K562 (cell line): Measurements from ENCODE around the gene TMEM120A. TPM values are rescaled to one million over a fixed set of nuclear protein-coding genes. Genes with fewer than 3 reads are reported as not detected.

Experiments
- ATAC-seq: fragments of 200-7000 bp; cut with Tn5 transposase; 3 replicates; pipeline ENCODE4 v1.9.1; 2020; ENCODE audit warnings: moderate library complexity
- BruUV-seq: library from RNA; stranded (reverse); fragments of 400-500 nt; replicated peaks from 2 replicates; lab custom pipeline; 2021; lab: Mats Ljungman, UMichigan
- CTCF ChIA-PET: fragments of 300-600 bp; formaldehyde crosslinking; extraction: SDS; loops from one replicate; lab custom pipeline; 2021; ENCODE audit warnings: low intra/inter-chr PET ratio; lab: Yijun Ruan, JAX
- POLR2A ChIA-PET: fragments of 300-600, 350-650 bp; sonication (Branson Sonifier 250); formaldehyde crosslinking; extraction: SDS; loops from one replicate; lab custom pipeline; 2021; ENCODE audit warnings: antibody characterized with exemption, inconsistent platforms; lab: Yijun Ruan, JAX
- DNase-seq, 4 experiments: peaks; one replicate each; pipeline versions ENCODE4 v3.0.0 to v3.0.0-alpha.2; 2011 to 2018; ENCODE audit warnings: low spot score in 3 of 4, mixed read lengths in 3 of 4; ENCODE audit errors: extremely low read depth in 1 of 4
- FAIRE-seq: peaks from 2 replicates; lab custom pipeline; 2011; peaks lifted over from hg19 to GRCh38; lab: Jason Lieb, UNC
- H2AFZ ChIP-seq: 2 replicates; pipeline ENCODE4 v1.6.0; 2011; ENCODE audit warnings: low read depth, low read length, control low read depth, inconsistent platforms
- H3K27ac ChIP-seq: fragments of 200-600 bp; 3 replicates; pipeline ENCODE4 v1.8.0; 2011; ENCODE audit warnings: low read depth, mild to moderate bottlenecking, control low read depth, inconsistent platforms, low read length, moderate library complexity, mixed read lengths; ENCODE audit errors: extremely low read depth
- H3K27me3 ChIP-seq, 2 experiments: fragments of 300-600 bp in 1 of 2; 2 replicates in 1 of 2; 3 replicates in 1 of 2; pipeline versions ENCODE4 v1.6.0 to v1.8.0; 2011; ENCODE audit warnings: inconsistent platforms in 2 of 2, low read length in 2 of 2, mild to moderate bottlenecking in 1 of 2, mixed read lengths in 1 of 2, moderate library complexity in 1 of 2; ENCODE audit not compliant: control insufficient read depth in 2 of 2, insufficient read depth in 2 of 2
- H3K36me3 ChIP-seq: fragments of 300-600 bp; 3 replicates; pipeline ENCODE4 v1.8.0; 2011; ENCODE audit warnings: mild to moderate bottlenecking, low read length, inconsistent platforms; ENCODE audit not compliant: control insufficient read depth, insufficient read depth
- H3K4me1 ChIP-seq, 2 experiments: fragments of 200-600 bp in 1 of 2; replicated peaks in 1 of 2; 2 replicates in 1 of 2; 3 replicates in 1 of 2; pipeline versions ENCODE4 v1.5.1 to v1.8.0; 2011; ENCODE audit warnings: inconsistent platforms in 2 of 2, low read length in 2 of 2, mild to moderate bottlenecking in 1 of 2, mixed read lengths in 1 of 2, moderate library complexity in 1 of 2; ENCODE audit not compliant: control insufficient read depth in 2 of 2, insufficient read depth in 2 of 2
- H3K4me2 ChIP-seq: 2 replicates; pipeline ENCODE4 v1.6.1; 2011; ENCODE audit warnings: low read length, control low read depth, inconsistent platforms, mixed read lengths; ENCODE audit not compliant: insufficient read depth
- H3K4me3 ChIP-seq: fragments of 200-600 bp; sonication (generic), shearing (Covaris generic); 2 replicates; pipeline ENCODE4 v1.5.1; 2016; ENCODE audit warnings: control low read depth, inconsistent platforms
- H3K79me2 ChIP-seq: fragments of 200-600 bp; 3 replicates; pipeline ENCODE4 v1.8.0; 2011; ENCODE audit warnings: low read length, inconsistent platforms; ENCODE audit not compliant: control insufficient read depth, insufficient read depth
- H3K9ac ChIP-seq, 2 experiments: 2 replicates each; pipeline versions ENCODE4 v1.6.0 to v1.6.1; 2011; ENCODE audit warnings: low read depth in 2 of 2, low read length in 2 of 2, control low read depth in 1 of 2, inconsistent platforms in 1 of 2, mild to moderate bottlenecking in 1 of 2, mixed read lengths in 1 of 2; ENCODE audit not compliant: insufficient read depth in 1 of 2
- H3K9me1 ChIP-seq: one replicate; pipeline ENCODE4 v1.6.0; 2011; ENCODE audit warnings: inconsistent platforms, mild to moderate bottlenecking, low read length, moderate library complexity; ENCODE audit not compliant: control insufficient read depth, insufficient read depth
- H3K9me3 ChIP-seq: replicated peaks from 2 replicates; pipeline ENCODE4 v1.5.1; 2011; ENCODE audit warnings: low read depth, low read length, inconsistent platforms; ENCODE audit not compliant: control insufficient read depth, insufficient read depth
- H4K20me1 ChIP-seq: replicated peaks from 2 replicates; pipeline ENCODE4 v1.6.1; 2011; ENCODE audit warnings: low read length, inconsistent platforms, mixed read lengths; ENCODE audit not compliant: control insufficient read depth, insufficient read depth
- CEBPB ChIP-seq: fragments of 450-650 bp; IDR thresholded peaks from 2 replicates; pipeline ENCODE4 v1.6.1; 2016; ENCODE audit warnings: missing genetic modification characterization, missing compliant biosample characterization
- KHSRP ChIP-seq: fragments of 450-650 bp; IDR thresholded peaks from 2 replicates; pipeline ENCODE4 v1.6.1; 2017
- MYNN ChIP-seq, 2 experiments: sonication (generic); formaldehyde crosslinking in 1 of 2; IDR thresholded peaks; 2 replicates each; pipeline versions ENCODE4 v1.5.0 to v1.6.1; 2016 to 2020; ENCODE audit warnings: antibody characterized with exemption in 1 of 2, missing genetic modification reagents in 1 of 2
- NCOR1 ChIP-seq: fragments of 450-650 bp; IDR thresholded peaks from 2 replicates; pipeline ENCODE4 v1.6.1; 2016; ENCODE audit warnings: mild to moderate bottlenecking, moderate library complexity
- NEUROD1 ChIP-seq: fragments of 150-350 bp; IDR thresholded peaks from 2 replicates; pipeline ENCODE4 v1.6.1; 2014; ENCODE audit warnings: borderline replicate concordance, low read length, low read depth; ENCODE audit not compliant: partially characterized antibody
- POLR2G ChIP-seq: fragments of 200-400 bp; formaldehyde crosslinking; IDR thresholded peaks from 2 replicates; pipeline ENCODE4 v1.6.1; 2017; ENCODE audit warnings: low read depth, mild to moderate bottlenecking, antibody characterized with exemption, low read length, moderate library complexity
- RBM25 ChIP-seq: fragments of 200-400 bp; formaldehyde crosslinking; IDR thresholded peaks from 2 replicates; pipeline ENCODE4 v1.6.1; 2018; ENCODE audit warnings: low read length, low read depth, moderate library complexity; ENCODE audit not compliant: severe bottlenecking
- TRIM28 ChIP-seq: fragments of 450-650 bp; IDR thresholded peaks from 2 replicates; pipeline ENCODE4 v1.6.1; 2017
- ZFP30 ChIP-seq: fragments of 250-450 bp; sonication (Bioruptor Pico); IDR thresholded peaks from 2 replicates; pipeline ENCODE4 v1.8.0; 2022; ENCODE audit warnings: moderate library complexity, mild to moderate bottlenecking, inconsistent platforms, borderline replicate concordance
- ZNF518B ChIP-seq: fragments of 250-450 bp; sonication (Bioruptor Pico); IDR thresholded peaks from 2 replicates; pipeline ENCODE4 v1.5.0; 2021; ENCODE audit warnings: mild to moderate bottlenecking, moderate library complexity
- WGBS: fragments of 100-300 bp; shearing (Covaris generic); methylation state at CpG from one replicate; pipeline ENCODE4 v1.1.6; 2016; ENCODE audit warnings: low coverage, mixed read lengths; ENCODE audit not compliant: insufficient coverage; ENCODE audit errors: missing lambda C conversion rate; 5-methylcytosine and 5-hydroxymethylcytosine counted together
- in situ Hi-C: fragments of 300-500 bp; cut with MboI; formaldehyde crosslinking; loops from 4 replicates; pipeline ENCODE4 v1.15.0; 2018; ENCODE audit warnings: inconsistent platforms, mixed read lengths
- intact Hi-C: fragments of 100-400 bp; cut with micrococcal nuclease; formaldehyde crosslinking; loops from 2 replicates; pipeline ENCODE4 v1.14.2; 2022
- polyA plus RNA-seq, 8 experiments: library from polyadenylated mRNA; depleted of rRNA in 4 of 8; stranded (reverse) in 5 of 8; unstranded in 3 of 8; fragments of >200 nt; fragmentation: Nextera tagmentation in 2 of 8; fragmentation: Illumina TruSeq in 1 of 8; extraction: Ambion mirVana in 2 of 8; extraction: Trizol in 1 of 8; gene quantifications; 2 replicates each; pipeline versions ENCODE4 v1.2.1 to v1.2.3, GENCODE V29; 2011 to 2014; ENCODE audit warnings: inconsistent platforms in 1 of 8, missing spikeins in 1 of 8
- total RNA-seq, 7 experiments: library from RNA; depleted of rRNA in 6 of 7; stranded (reverse); fragments of >200 nt in 6 of 7; fragmentation: Illumina TruSeq in 2 of 7; extraction: Trizol in 2 of 7; gene quantifications; 2 replicates each; pipeline versions ENCODE4 v1.2.1 to v1.2.3, GENCODE V29; 2011 to 2021; ENCODE audit warnings: low replicate concordance in 1 of 7
- TF ChIP-seq, protein P1 (sequence below): fragments of 250-450 bp; sonication (Bioruptor Pico); IDR thresholded peaks from 2 replicates; pipeline ENCODE4 v1.5.0; 2021

The TMEM120A gene
- total and polyA plus RNA-seq, 9 of the 15 experiments (the other 6 are each of a cell fraction or from before 2014, with no cell fraction given), result 2.3 to 90.2 (median 22.9) TPM

GRCh38 chr7:76000566-76000965, 6.2 kb upstream of the TMEM120A start:
- Histone ChIP-seq H3K27ac (no peak overlapping the region), H3K4me1 (peaks cover 5 to 6% of the 10 kb centered on the region in 2 experiments; a peak in 3 of 5 replicates), H3K79me2 (no peaks in the 10 kb centered on the region), H3K9ac (peak overlapping the region in 1 of 2 experiments; percentile 66; a peak in 1 of 4 replicates), H4K20me1 (no peaks in the 10 kb centered on the region; the same call in 1 of the 2 replicates), H3K36me3 (peaks cover 37% of the 10 kb centered on the region), H3K27me3 (no peaks in the 10 kb centered on the region), H3K4me3 (no peak overlapping the region), H3K4me2 (no peak overlapping the region)
- in situ Hi-C loops (loop anchor here (25.0 kb wide), 1 partner anchor 563 kb away; no protein-coding TSS in a partner anchor), intact Hi-C loops (no loop called here)
- no TSS peak for BruUV-seq
- CTCF ChIA-PET, result no interaction called here
- DNase-seq, result no peak
- TF ChIP-seq POLR2G (0 out of 2 replicates have a peak, but pooled peaks have one; percentile 29), NEUROD1 (no peak)
- TF ChIP-seq, all 486 proteins: peak for 1
- ATAC-seq (peak; percentile 23; the same call in 2 of the 3 replicates), FAIRE-seq (no peak)
- POLR2A ChIA-PET, result no interaction called here
- Histone ChIP-seq H3K9me1 (no peaks in the 10 kb centered on the region), H2AFZ (no peak overlapping the region), H3K9me3 (no peaks in the 10 kb centered on the region)
- WGBS, result 84% methylated on average over 11 of the region's 11 CpGs

DNA sequence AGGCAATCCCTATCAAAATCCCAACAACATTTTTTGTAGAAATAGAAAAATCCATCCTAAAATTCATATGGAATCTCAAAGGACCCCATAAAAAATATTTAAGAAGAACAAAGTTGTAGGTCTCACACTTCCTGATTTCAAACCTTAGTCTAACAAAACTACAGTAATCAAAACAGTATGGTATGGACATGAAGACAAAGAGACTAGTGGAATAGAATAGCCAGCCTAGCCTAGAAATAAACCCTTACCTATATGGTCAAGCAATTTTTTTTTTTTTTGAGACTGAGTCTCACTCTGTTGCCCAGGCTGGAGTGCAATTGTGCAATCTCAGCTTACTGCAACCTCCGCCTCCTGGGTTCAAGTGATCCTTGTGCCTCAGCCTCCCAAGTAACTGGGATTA, 3.6 kb upstream of the TMEM120A start:
- in situ Hi-C loops (no loop called here), intact Hi-C loops (no loop called here)
- no peaks in the 10 kb centered on the region; the same call in 1 of the 2 replicates for H4K20me1 ChIP-seq
- H3K27me3 ChIP-seq, result no peaks in the 10 kb centered on the region
- no peak overlapping the region for H3K27ac ChIP-seq
- ChIA-PET CTCF (no interaction called here), POLR2A (interaction anchor here (1.5 kb wide), 1 partner anchor 12 kb away, joined by 3 read pairs; no protein-coding TSS in a partner anchor)
- peaks cover 26% of the 10 kb centered on the region for H3K36me3 ChIP-seq
- FAIRE-seq (no peak), ATAC-seq (no peak), DNase-seq (no peak)
- no peak overlapping the region for H3K9ac ChIP-seq
- H2AFZ ChIP-seq, result no peak overlapping the region
- no peak overlapping the region for H3K4me3 ChIP-seq
- H3K4me1 ChIP-seq, result peaks cover 17 to 27% of the 10 kb centered on the region in 2 experiments
- WGBS, result 100% methylated on average over 1 of the region's 1 CpG
- BruUV-seq, result no TSS peak
- H3K79me2 ChIP-seq, result peaks cover 2% of the 10 kb centered on the region; the same call in 1 of the 3 replicates
- H3K9me1 ChIP-seq, result no peaks in the 10 kb centered on the region
- H3K9me3 ChIP-seq, result no peaks in the 10 kb centered on the region
- H3K4me2 ChIP-seq, result no peak overlapping the region
- TF ChIP-seq, protein P1, sequence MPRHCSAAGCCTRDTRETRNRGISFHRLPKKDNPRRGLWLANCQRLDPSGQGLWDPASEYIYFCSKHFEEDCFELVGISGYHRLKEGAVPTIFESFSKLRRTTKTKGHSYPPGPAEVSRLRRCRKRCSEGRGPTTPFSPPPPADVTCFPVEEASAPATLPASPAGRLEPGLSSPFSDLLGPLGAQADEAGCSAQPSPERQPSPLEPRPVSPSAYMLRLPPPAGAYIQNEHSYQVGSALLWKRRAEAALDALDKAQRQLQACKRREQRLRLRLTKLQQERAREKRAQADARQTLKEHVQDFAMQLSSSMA (CRISPR knock-in tag), result no peak
- TF ChIP-seq ZNF518B (CRISPR knock-in tag) (no peak), RBM25 (peak; percentile 14), CEBPB (tag) (0 out of 2 replicates have a peak, but pooled peaks have one; percentile 32), TRIM28 (0 out of 2 replicates have a peak, but pooled peaks have one; percentile 32), KHSRP (no peak), MYNN (IDR thresholded peaks at IDR 0.05) (no peak), MYNN (CRISPR knock-in tag; IDR thresholded peaks at IDR 0.05) (no peak), ZFP30 (CRISPR knock-in tag) (0 out of 2 replicates have a peak, but pooled peaks have one; percentile 52), NCOR1 (no peak)
